ENCODE measurements around the gene DAZAP1.
"Not testable (repeated sequence)": the region's sequence is repeated elsewhere in the genome, so short reads cannot be mapped to it uniquely, and the experiment has no call there.

Gene DAZAP1

GRCh38 chr19:1411255-1412191 lies 4.1 kb downstream of the DAZAP1 start:
- peak in 2 of 5 experiments; percentile 60 to 76 for DNase-seq

- no peak for DNase-seq
Measured at GRCh38 chr19:1412323-1412923, 5.0 kb downstream of the DAZAP1 start.

GRCh38 chr19:1412995-1413800 lies 5.8 kb downstream of the DAZAP1 start:
- DNase-seq, result no peak

GRCh38 chr19:1416014-1416841 lies 8.8 kb downstream of the DAZAP1 start:
- no peak for DNase-seq

- DNase-seq, result no peak
Measured at GRCh38 chr19:1417145-1417544, 9.8 kb downstream of the DAZAP1 start.

- DNase-seq, result no peak
Measured at GRCh38 chr19:1417681-1418495, 10.5 kb downstream of the DAZAP1 start.

- no peak for DNase-seq
Measured at GRCh38 chr19:1418496-1418775, 11.1 kb downstream of the DAZAP1 start.

GRCh38 chr19:1418951-1419738 lies 11.8 kb downstream of the DAZAP1 start:
- DNase-seq, result no peak

GRCh38 chr19:1420085-1420484 lies 12.7 kb downstream of the DAZAP1 start:
- DNase-seq, result not testable (repeated sequence)

- no peak for DNase-seq
Measured at GRCh38 chr19:1420590-1420989, 13.2 kb downstream of the DAZAP1 start.

GRCh38 chr19:1421218-1421957 lies 14.0 kb downstream of the DAZAP1 start:
- DNase-seq, result no peak

GRCh38 chr19:1421958-1422305 lies 14.5 kb downstream of the DAZAP1 start:
- DNase-seq, result no peak

GRCh38 chr19:1422360-1422759 lies 15.0 kb downstream of the DAZAP1 start:
- no peak for DNase-seq

GRCh38 chr19:1422943-1423342 lies 15.6 kb downstream of the DAZAP1 start:
- DNase-seq, result no peak

GRCh38 chr19:1423436-1424191 lies 16.2 kb downstream of the DAZAP1 start:
- DNase-seq, result no peak

- no peak for DNase-seq
Measured at GRCh38 chr19:1424192-1424955, 17.0 kb downstream of the DAZAP1 start.

GRCh38 chr19:1425102-1425837 lies 17.9 kb downstream of the DAZAP1 start:
- no peak for DNase-seq

GRCh38 chr19:1425902-1426301 lies 18.5 kb downstream of the DAZAP1 start:
- no peak for DNase-seq
